AG09309 (cell line): Measurements from ENCODE around the gene PRMT9.

Experiments used
- DNase-seq: peaks from one replicate; pipeline ENCODE4 v3.0.0-alpha.2; 2010; ENCODE audit warnings: low read depth
- H3K4me3 ChIP-seq: 2 replicates; pipeline ENCODE4 v1.5.1; 2011; ENCODE audit warnings: mild to moderate bottlenecking, low read depth, low read length, moderate library complexity; ENCODE audit not compliant: control insufficient read depth
- CTCF ChIP-seq: IDR thresholded peaks from 2 replicates; pipeline ENCODE4 v1.5.1; 2011; ENCODE audit warnings: mild to moderate bottlenecking, low read depth, low read length, inconsistent platforms; ENCODE audit not compliant: insufficient read depth, control insufficient read depth; ENCODE audit errors: missing control alignments

PRMT9 gene

GRCh38 chr4:147683717-147684700 lies at the start of gene PRMT9:
PRMT9 (minus strand) TSS chr4:147684163; CDS start chr4:147683987, 176 bp downstream.
- no peak for TF ChIP-seq CTCF
- peak; percentile 73 for DNase-seq
- peak within 1 kb of the TSS; percentile 85 for H3K4me3 ChIP-seq

GRCh38 chr4:147732518-147733235 lies 48.7 kb upstream of the PRMT9 start:
- DNase-seq: no peak
- TF ChIP-seq CTCF: no peak
- H3K4me3 ChIP-seq: peak overlapping the region; percentile 92

- TF ChIP-seq CTCF: no peak
Observed at GRCh38 chr4:147731580-147732517, 47.9 kb upstream of the PRMT9 start, which contains the start of gene ARHGAP10. ARHGAP10 (plus strand) TSS chr4:147732088; CDS start chr4:147732302, 214 bp downstream.

GRCh38 chr4:147730333-147730732 lies 46.4 kb upstream of the PRMT9 start:
- no peak overlapping the region for H3K4me3 ChIP-seq
- no peak for DNase-seq
- no peak for TF ChIP-seq CTCF

More at GRCh38 chr4:147731580-147732517, 47.9 kb upstream of the PRMT9 start, which contains the start of gene ARHGAP10:
- peak within 1 kb of the TSS; percentile 92 for H3K4me3 ChIP-seq
- DNase-seq: no peak

- TF ChIP-seq CTCF: no peak
- no peak overlapping the region for H3K4me3 ChIP-seq
- no peak for DNase-seq
Observed at GRCh38 chr4:147727476-147728028, 43.6 kb upstream of the PRMT9 start.
